Neutrophil (primary cell): Measurements from ENCODE around the gene DFFA.

Source experiments
- H3K27ac ChIP-seq: fragments of 200-600 bp; sonication (generic); 2 replicates; pipeline ENCODE4 v1.5.1; 2016; ENCODE audit warnings: mild to moderate bottlenecking, moderate library complexity
- H3K27me3 ChIP-seq: fragments of 200-600 bp; sonication (generic); 2 replicates; pipeline ENCODE4 v1.6.0; 2016; ENCODE audit warnings: mild to moderate bottlenecking
- H3K36me3 ChIP-seq: fragments of 200-600 bp; sonication (generic); 2 replicates; pipeline ENCODE4 v1.5.1; 2017
- H3K4me1 ChIP-seq, 2 experiments: fragments of 200-600 bp in 1 of 2; sonication (generic) in 1 of 2; 1 replicate in 1 of 2; 2 replicates in 1 of 2; pipeline versions ENCODE4 v1.5.1 to v1.6.1; 2013 to 2016; ENCODE audit warnings: low read depth in 1 of 2, low read length in 1 of 2, mild to moderate bottlenecking in 1 of 2, moderate library complexity in 1 of 2; ENCODE audit not compliant: control insufficient read depth in 1 of 2, insufficient read depth in 1 of 2
- H3K4me3 ChIP-seq, 2 experiments: fragments of 200-600 bp in 1 of 2; sonication (generic) in 1 of 2; 1 replicate in 1 of 2; 2 replicates in 1 of 2; pipeline ENCODE4 v1.5.1; 2013 to 2016; ENCODE audit warnings: low read depth in 1 of 2, low read length in 1 of 2, mild to moderate bottlenecking in 1 of 2, moderate library complexity in 1 of 2
- H3K9me3 ChIP-seq: fragments of 200-600 bp; sonication (generic); 2 replicates; pipeline ENCODE4 v1.5.1; 2016
- CTCF ChIP-seq: fragments of 200-600 bp; sonication (generic); IDR thresholded peaks from 2 replicates; pipeline ENCODE4 v1.5.1; 2016; ENCODE audit warnings: antibody characterized with exemption

DFFA gene

GRCh38 chr1:10472220-10473144 is at the start of gene DFFA:
Gene DFFA (minus strand): TSS chr1:10472529. CDS start chr1:10472458, 71 bp downstream.
- Histone ChIP-seq H3K36me3 (no peaks in the 10 kb centered on the region), H3K27me3 (no peaks in the 10 kb centered on the region), H3K4me1 (peaks cover 31 to 35% of the 10 kb centered on the region in 2 experiments), H3K9me3 (no peaks in the 10 kb centered on the region), H3K27ac (peak within 1 kb of the TSS; percentile 37), H3K4me3 (peak within 1 kb of the TSS; percentile 68 to 96)
- TF ChIP-seq CTCF, result peak; percentile 17

- no peaks in the 10 kb centered on the region for H3K36me3 ChIP-seq
- H3K27me3 ChIP-seq, result no peaks in the 10 kb centered on the region
- no peak overlapping the region for H3K4me3 ChIP-seq
- H3K27ac ChIP-seq, result no peak overlapping the region
- peaks cover 5 to 7% of the 10 kb centered on the region in 2 experiments for H3K4me1 ChIP-seq
- no peaks in the 10 kb centered on the region for H3K9me3 ChIP-seq
- no peak for TF ChIP-seq CTCF
These were observed 49.3 kb upstream of the DFFA start for GRCh38 chr1:10521537-10522157.

GRCh38 chr1:10520952-10521351 is 48.6 kb upstream of the DFFA start:
- Histone ChIP-seq H3K27ac (no peak overlapping the region), H3K27me3 (no peaks in the 10 kb centered on the region), H3K4me3 (no peak overlapping the region), H3K9me3 (no peaks in the 10 kb centered on the region), H3K4me1 (peaks cover 5 to 7% of the 10 kb centered on the region in 2 experiments), H3K36me3 (no peaks in the 10 kb centered on the region)
- TF ChIP-seq CTCF, result no peak

- H3K27me3 ChIP-seq, result no peaks in the 10 kb centered on the region
- H3K4me1 ChIP-seq, result peaks cover 5 to 7% of the 10 kb centered on the region in 2 experiments
- no peak for TF ChIP-seq CTCF
- no peak overlapping the region for H3K4me3 ChIP-seq
- no peaks in the 10 kb centered on the region for H3K9me3 ChIP-seq
- H3K36me3 ChIP-seq, result no peaks in the 10 kb centered on the region
- no peak overlapping the region for H3K27ac ChIP-seq
These were observed 48.2 kb upstream of the DFFA start for GRCh38 chr1:10520497-10520896.

- Histone ChIP-seq H3K36me3 (no peaks in the 10 kb centered on the region), H3K27me3 (no peaks in the 10 kb centered on the region), H3K9me3 (no peaks in the 10 kb centered on the region), H3K4me1 (peaks cover 1% of the 10 kb centered on the region in 2 experiments), H3K4me3 (no peak overlapping the region), H3K27ac (no peak overlapping the region)
- TF ChIP-seq CTCF, result no peak
These were observed 46.7 kb upstream of the DFFA start for GRCh38 chr1:10519016-10519417.
